SJSA1 (cell line): ENCODE results near the gene TXNDC9. TPM values are rescaled to one million over a fixed set of nuclear protein-coding genes. Genes with fewer than 3 reads are reported as not detected.
"Not testable (repeated sequence)": the region's sequence is repeated elsewhere in the genome, so short reads cannot be mapped to it uniquely, and the experiment has no call there.

ENCODE experiments used
- DNase-seq, 2 experiments: peaks; one replicate each; pipeline ENCODE4 v3.0.0-alpha.2; 2015 to 2020; ENCODE audit warnings: low spot score in 2 of 2, low read depth in 1 of 2
- H3K27ac ChIP-seq: fragments of 250-450 bp; sonication (Bioruptor Pico); 2 replicates; pipeline ENCODE4 v1.5.1; 2020; ENCODE audit warnings: mild to moderate bottlenecking, moderate library complexity
- H3K27me3 ChIP-seq: fragments of 250-450 bp; sonication (Bioruptor Pico); replicated peaks from 2 replicates; pipeline ENCODE4 v1.5.1; 2020; ENCODE audit warnings: mild to moderate bottlenecking, moderate library complexity
- H3K36me3 ChIP-seq: fragments of 250-450 bp; sonication (Bioruptor Pico); 2 replicates; pipeline ENCODE4 v1.5.1; 2020; ENCODE audit warnings: mild to moderate bottlenecking
- H3K4me1 ChIP-seq: fragments of 250-450 bp; sonication (Bioruptor Pico); replicated peaks from 2 replicates; pipeline ENCODE4 v1.6.1; 2021; ENCODE audit warnings: mild to moderate bottlenecking
- H3K4me3 ChIP-seq: fragments of 250-450 bp; sonication (Bioruptor Pico); 2 replicates; pipeline ENCODE4 v1.5.1; 2020; ENCODE audit warnings: mild to moderate bottlenecking
- H3K9me3 ChIP-seq: fragments of 250-450 bp; sonication (Bioruptor Pico); replicated peaks from 2 replicates; pipeline ENCODE4 v1.5.1; 2020; ENCODE audit warnings: mild to moderate bottlenecking
- total RNA-seq: library from RNA; depleted of rRNA; stranded (reverse); fragments of >200 nt; shearing (Covaris generic); gene quantifications from 2 replicates; pipeline ENCODE4 v1.2.3, GENCODE V29; 2014

Gene TXNDC9
- total RNA-seq, 1 experiment from 2014 or later = 107 TPM

DNA sequence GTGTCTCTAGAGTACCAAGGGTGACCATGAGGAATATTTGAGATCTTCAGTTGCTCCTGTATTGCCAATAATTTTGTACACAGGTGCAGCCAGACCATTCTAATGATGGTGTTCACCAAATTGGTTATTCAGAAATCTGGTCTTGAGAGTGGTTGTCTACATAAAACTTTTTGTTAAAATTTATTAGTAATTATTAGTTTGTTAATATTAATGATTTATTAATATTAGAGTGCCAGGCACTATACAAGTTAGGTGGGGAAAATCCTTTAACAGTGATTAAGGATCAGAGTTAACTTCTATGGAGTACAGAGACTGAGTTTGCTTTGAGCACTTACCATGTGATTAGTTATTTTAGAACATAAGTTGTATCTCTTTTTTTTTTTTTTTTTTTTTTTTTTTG is 10.1 kb upstream of the TXNDC9 start:
- no peaks in the 10 kb centered on the region for H3K9me3 ChIP-seq
- H3K27me3 ChIP-seq = no peaks in the 10 kb centered on the region
- no peak overlapping the region for H3K4me3 ChIP-seq
- no peak for DNase-seq
- H3K4me1 ChIP-seq = no peaks in the 10 kb centered on the region
- peaks cover 7% of the 10 kb centered on the region; the same call in 1 of the 2 replicates for H3K36me3 ChIP-seq
- no peak overlapping the region for H3K27ac ChIP-seq

DNA sequence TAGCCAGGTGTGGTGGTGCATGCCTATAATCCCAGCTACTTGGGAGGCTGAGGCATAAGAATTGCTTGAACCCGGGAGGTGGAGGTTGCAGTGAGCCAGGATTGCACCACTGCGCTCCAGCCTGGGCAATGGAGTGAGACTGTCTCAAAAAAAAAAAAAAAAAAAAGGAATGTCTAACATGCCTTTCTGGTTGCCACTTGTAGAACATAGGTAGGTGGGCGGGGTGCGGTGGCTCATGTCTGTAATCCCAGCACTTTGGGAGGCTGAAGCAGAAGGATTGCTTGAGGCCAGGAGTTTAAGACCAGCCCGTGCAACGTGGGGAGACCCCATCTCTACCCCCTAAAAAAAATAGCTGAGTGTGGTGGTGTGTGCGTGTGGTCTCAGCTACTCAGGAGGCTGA is 9.3 kb upstream of the TXNDC9 start:
- not testable (repeated sequence) for H3K4me1 ChIP-seq, DNase-seq, H3K4me3 ChIP-seq, H3K36me3 ChIP-seq, H3K27ac ChIP-seq, H3K27me3 ChIP-seq, H3K9me3 ChIP-seq

DNA sequence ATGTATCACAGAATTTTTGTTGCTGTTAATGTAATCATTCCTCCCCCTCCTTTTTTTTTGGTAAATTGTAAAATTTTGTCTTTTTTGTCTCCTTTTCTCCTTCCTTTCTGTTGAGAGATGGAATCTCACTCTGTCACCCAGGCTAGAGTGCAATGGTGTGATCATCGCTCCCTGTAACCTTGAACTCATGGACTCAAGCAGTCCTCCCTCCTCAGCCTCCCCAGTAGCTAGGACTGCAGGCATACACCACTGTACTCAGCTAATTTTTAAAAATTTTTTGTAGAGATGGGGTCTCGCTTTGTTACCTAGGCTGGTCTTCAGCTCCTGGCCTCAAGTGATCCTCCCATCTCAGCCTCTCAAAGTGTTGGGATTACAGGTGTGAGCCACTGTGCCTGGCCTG is 6.4 kb upstream of the TXNDC9 start:
- Histone ChIP-seq H3K4me3 (no peak overlapping the region), H3K36me3 (0 out of 2 replicates have a peak, but pooled peaks cover 4% of the 10 kb centered on the region), H3K27ac (no peak overlapping the region), H3K27me3 (no peaks in the 10 kb centered on the region), H3K9me3 (no peaks in the 10 kb centered on the region), H3K4me1 (peaks cover 6% of the 10 kb centered on the region; the same call in 1 of the 2 replicates)
- no peak for DNase-seq

DNA sequence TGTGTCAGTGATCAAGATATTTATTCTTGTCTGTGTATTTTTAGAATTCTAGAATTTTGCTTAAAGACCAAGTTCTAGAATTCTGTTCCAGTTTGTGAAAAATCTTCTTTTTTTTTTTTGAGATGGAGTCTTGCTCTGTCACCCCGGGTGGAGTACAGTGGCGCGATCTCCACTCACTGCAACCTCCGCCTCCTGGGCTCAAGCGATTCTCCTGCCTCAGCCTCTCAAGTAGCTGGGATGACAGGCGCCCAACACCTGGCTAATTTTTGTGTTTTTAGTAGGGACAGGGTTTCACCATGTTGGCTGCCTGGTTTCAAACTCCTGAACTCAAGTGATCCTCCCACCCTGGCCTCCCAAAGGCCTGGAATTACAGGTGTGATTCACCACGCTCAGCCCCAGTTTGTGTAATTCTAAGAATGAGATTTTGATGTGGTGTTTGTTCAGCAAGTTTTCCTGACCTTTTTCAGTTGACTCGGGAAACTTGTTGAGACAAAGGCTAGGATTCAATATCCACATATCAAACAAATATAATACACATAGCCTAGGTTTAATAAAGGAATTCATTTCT is 4.6 kb upstream of the TXNDC9 start:
- H3K4me3 ChIP-seq = no peak overlapping the region
- H3K27me3 ChIP-seq = no peaks in the 10 kb centered on the region
- no peak for DNase-seq
- no peak overlapping the region for H3K27ac ChIP-seq
- H3K9me3 ChIP-seq = no peaks in the 10 kb centered on the region
- peaks cover 9% of the 10 kb centered on the region; the same call in 1 of the 2 replicates for H3K36me3 ChIP-seq
- H3K4me1 ChIP-seq = peaks cover 6% of the 10 kb centered on the region; the same call in 1 of the 2 replicates

DNA sequence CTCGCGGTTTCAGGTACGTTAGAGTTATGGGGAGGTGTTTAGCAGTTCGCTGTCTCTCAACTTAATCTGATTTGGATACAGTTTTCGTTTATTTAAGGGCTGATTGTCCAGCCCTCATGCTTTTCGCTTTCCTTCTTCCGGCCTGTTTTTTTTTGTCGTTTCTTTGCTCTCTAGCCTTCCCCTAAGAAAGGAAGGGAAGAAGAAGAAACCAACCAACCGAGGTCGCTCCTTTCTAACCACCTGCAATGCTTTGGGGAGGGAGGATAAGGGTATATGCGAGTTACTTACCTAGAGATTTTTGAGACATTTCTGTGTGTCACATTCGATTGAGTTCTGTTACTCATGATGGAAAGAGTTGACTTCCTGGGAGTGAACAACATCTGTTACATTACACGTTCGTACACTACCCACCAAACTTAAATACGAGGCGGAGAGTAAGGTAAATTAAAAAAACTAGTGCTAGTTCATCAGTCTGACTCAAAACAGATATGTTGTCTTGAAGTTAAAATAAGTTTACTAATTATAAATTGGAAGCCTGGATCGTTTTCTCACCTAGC is 2.0 kb upstream of the TXNDC9 start:
- H3K36me3 ChIP-seq = peaks cover 11% of the 10 kb centered on the region
- peak overlapping the region; percentile 76 for H3K4me3 ChIP-seq
- DNase-seq = peak in 1 of 2 experiments; percentile 37
- H3K9me3 ChIP-seq = no peaks in the 10 kb centered on the region
- no peak overlapping the region for H3K27ac ChIP-seq
- no peaks in the 10 kb centered on the region for H3K27me3 ChIP-seq
- H3K4me1 ChIP-seq = peaks cover 6% of the 10 kb centered on the region; the same call in 1 of the 2 replicates

DNA sequence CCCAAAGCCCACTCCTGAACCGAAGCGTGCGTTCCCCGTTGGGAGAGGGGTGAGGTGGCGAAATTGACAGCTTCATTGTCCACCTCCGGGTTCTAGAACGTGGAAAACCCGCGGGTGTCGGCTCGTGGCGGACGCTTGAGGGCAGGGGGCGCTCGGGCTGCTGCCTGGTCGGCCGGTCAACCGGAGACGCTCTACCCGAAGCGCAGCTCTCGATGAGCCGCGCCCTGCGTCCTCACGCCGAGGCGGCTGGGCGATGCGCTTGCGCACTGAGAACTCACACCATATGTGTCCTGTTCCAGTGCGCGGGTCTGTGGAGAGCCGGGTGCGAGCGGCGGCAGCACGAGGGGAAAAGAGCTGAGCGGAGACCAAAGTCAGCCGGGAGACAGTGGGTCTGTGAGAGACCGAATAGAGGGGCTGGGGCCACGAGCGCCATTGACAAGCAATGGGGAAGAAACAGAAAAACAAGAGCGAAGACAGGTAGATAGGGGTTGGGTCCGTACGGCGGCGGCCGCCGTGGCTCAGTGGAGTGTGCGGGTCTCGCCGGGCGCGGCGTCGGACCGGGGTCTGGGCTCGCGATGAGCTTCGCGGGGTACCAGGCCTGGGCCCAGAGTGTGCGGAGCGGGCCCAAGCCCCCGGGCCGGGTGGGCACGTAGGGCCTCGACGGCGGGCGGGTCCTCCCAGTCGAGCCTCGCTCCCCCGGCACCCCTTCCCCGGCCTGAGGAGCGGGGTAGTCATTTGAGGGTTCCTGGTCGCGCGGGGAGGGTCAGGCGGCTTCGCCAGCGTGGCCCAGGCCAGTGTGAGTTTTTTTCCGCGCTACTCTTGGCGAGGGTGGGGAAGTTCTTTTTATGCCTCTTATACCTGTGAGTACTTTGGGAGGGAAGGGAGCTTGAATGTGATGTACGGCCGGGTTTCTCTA is 1.2 kb upstream of the TXNDC9 start, which contains the start of gene EIF5B:
TSS of gene EIF5B (plus strand) at position 277 of the 916 bp plus-strand sequence. CDS start at position 443, 166 bp downstream.
- Histone ChIP-seq H3K27ac (peak within 1 kb of the TSS; percentile 9; the same call in 1 of the 2 replicates), H3K9me3 (no peaks in the 10 kb centered on the region), H3K36me3 (peaks cover 17% of the 10 kb centered on the region), H3K27me3 (no peaks in the 10 kb centered on the region), H3K4me1 (peaks cover 6% of the 10 kb centered on the region; the same call in 1 of the 2 replicates), H3K4me3 (peak within 1 kb of the TSS; percentile 76)
- DNase-seq = peak; percentile 88 to 96

GRCh38 chr2:99336804-99337112 is 625 bp upstream of the TXNDC9 start:
- H3K36me3 ChIP-seq = peaks cover 23% of the 10 kb centered on the region
- H3K27ac ChIP-seq = peak overlapping the region; percentile 9; the same call in 1 of the 2 replicates
- no peaks in the 10 kb centered on the region for H3K27me3 ChIP-seq
- H3K4me3 ChIP-seq = peak overlapping the region; percentile 76
- no peaks in the 10 kb centered on the region for H3K9me3 ChIP-seq
- DNase-seq = no peak
- H3K4me1 ChIP-seq = peaks cover 6% of the 10 kb centered on the region; the same call in 1 of the 2 replicates

DNA sequence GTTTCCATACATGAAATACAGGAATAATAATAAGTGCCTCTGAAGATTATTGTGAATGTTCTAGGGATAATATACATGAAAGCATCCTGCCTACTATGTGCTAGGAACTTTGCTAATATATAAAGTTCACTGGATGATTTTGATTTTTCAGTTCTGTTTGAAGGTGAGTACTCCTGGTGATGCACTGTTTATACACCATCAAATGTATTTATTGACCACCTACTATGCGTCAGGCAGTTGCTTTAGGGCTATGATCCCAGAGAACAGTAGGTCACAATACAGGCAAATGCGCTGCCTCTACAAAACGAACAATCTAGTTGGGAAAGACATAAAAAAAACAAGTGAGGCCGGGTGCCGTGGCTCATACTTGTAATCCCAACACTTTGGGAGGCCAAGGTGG is 10.7 kb downstream of the TXNDC9 start:
- DNase-seq = no peak
- H3K9me3 ChIP-seq = no peaks in the 10 kb centered on the region
- no peaks in the 10 kb centered on the region for H3K4me1 ChIP-seq
- H3K27ac ChIP-seq = no peak overlapping the region
- H3K4me3 ChIP-seq = no peak overlapping the region
- H3K27me3 ChIP-seq = no peaks in the 10 kb centered on the region
- peaks cover 86% of the 10 kb centered on the region for H3K36me3 ChIP-seq

GRCh38 chr2:99317873-99318200 is 18.3 kb downstream of the TXNDC9 start:
- not testable (repeated sequence) for H3K27ac ChIP-seq, H3K9me3 ChIP-seq, H3K27me3 ChIP-seq, H3K4me3 ChIP-seq, H3K4me1 ChIP-seq, DNase-seq
- H3K36me3 ChIP-seq = peaks cover 49% of the 10 kb centered on the region

- H3K4me3 ChIP-seq = no peak overlapping the region
- H3K36me3 ChIP-seq = peaks cover 46% of the 10 kb centered on the region
- DNase-seq = no peak
- H3K4me1 ChIP-seq = no peaks in the 10 kb centered on the region
- no peaks in the 10 kb centered on the region for H3K9me3 ChIP-seq
- no peak overlapping the region for H3K27ac ChIP-seq
- H3K27me3 ChIP-seq = no peaks in the 10 kb centered on the region
These were observed 18.8 kb downstream of the TXNDC9 start for GRCh38 chr2:99317161-99317872.

DNA sequence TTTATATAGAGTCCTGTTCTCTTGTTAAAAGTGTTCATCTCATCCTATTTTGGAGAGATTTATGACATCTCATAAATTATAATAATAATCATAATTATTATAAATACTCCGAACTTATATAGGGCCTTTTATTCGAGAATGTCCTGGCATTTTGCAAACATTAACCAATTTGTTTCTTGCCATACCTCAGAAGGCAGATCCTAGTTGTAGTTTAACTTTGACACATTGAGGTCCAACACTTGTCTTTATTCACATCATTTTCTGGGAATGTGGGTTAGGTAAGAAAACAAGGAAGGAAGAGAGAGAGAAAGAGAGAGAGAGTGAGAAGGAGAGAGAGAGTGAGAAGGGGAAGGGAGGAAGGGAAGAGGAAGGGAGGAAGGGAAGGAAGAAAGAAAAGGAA is 35.0 kb downstream of the TXNDC9 start, which contains the start of gene LYG1:
TSS of gene LYG1 (minus strand) at position 101 of the 400 bp plus-strand sequence. CDS start 5,527 bp downstream, outside the sequence.
- H3K36me3 ChIP-seq, H3K4me3 ChIP-seq, H3K9me3 ChIP-seq, H3K4me1 ChIP-seq, H3K27ac ChIP-seq, H3K27me3 ChIP-seq, DNase-seq: not testable (repeated sequence)

- DNase-seq = no peak
- Histone ChIP-seq H3K36me3 (no peaks in the 10 kb centered on the region), H3K4me1 (no peaks in the 10 kb centered on the region), H3K27me3 (no peaks in the 10 kb centered on the region), H3K4me3 (no peak overlapping the region), H3K9me3 (no peaks in the 10 kb centered on the region), H3K27ac (no peak overlapping the region)
These were observed 36.6 kb downstream of the TXNDC9 start for GRCh38 chr2:99299580-99299979.

DNA sequence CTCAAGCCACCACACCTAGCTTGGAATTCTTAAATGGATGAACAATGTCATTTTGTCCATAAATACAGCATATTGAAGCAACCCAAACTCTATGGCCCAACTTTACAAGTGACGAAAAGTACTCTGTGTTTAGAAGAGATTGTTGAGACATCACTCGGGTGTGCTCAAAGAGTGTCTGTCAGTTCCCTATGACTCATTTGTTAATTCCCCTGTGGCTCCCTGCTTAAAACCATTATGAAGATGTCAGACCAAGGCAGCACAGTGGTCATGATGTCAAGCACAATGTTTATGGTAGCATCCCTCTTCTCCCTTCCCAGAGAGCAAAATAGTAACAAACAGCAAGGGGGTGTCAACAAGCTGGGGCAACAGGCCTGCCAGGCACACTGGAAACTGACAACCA is 38.1 kb downstream of the TXNDC9 start:
- no peaks in the 10 kb centered on the region for H3K9me3 ChIP-seq
- no peak overlapping the region for H3K4me3 ChIP-seq
- no peaks in the 10 kb centered on the region for H3K36me3 ChIP-seq
- no peaks in the 10 kb centered on the region for H3K27me3 ChIP-seq
- no peak for DNase-seq
- no peaks in the 10 kb centered on the region for H3K4me1 ChIP-seq
- no peak overlapping the region for H3K27ac ChIP-seq
